H1 (cell line): ENCODE measurements around the gene CENPF. TPM values are rescaled to one million over a fixed set of nuclear protein-coding genes. Genes with fewer than 3 reads are reported as not detected.

Experiments
- BRCA1 ChIP-seq: IDR thresholded peaks from 2 replicates; pipeline ENCODE4 v1.6.1; 2012; ENCODE audit warnings: low read depth, low read length, improper control_type of control experiment
- CHD2 ChIP-seq: IDR thresholded peaks from 2 replicates; pipeline ENCODE4 v1.6.1; 2012; ENCODE audit warnings: low read length, improper control_type of control experiment
- FOSL1 ChIP-seq: IDR thresholded peaks from 2 replicates; pipeline ENCODE4 v1.6.1; 2011; ENCODE audit warnings: mild to moderate bottlenecking, low read depth, low read length, moderate library complexity; ENCODE audit not compliant: insufficient read depth
- GABPA ChIP-seq: IDR thresholded peaks from 2 replicates; pipeline ENCODE4 v1.6.1; 2011; ENCODE audit warnings: mild to moderate bottlenecking, low read length, moderate library complexity, borderline replicate concordance; ENCODE audit not compliant: insufficient read depth
- TAF1 ChIP-seq: IDR thresholded peaks from 2 replicates; pipeline ENCODE4 v1.6.1; 2011; ENCODE audit warnings: mild to moderate bottlenecking, low read depth, low read length
- USF2 ChIP-seq: IDR thresholded peaks from 2 replicates; pipeline ENCODE4 v1.6.1; 2011; ENCODE audit warnings: low read length, improper control_type of control experiment
- polyA plus RNA-seq, 7 experiments: library from polyadenylated mRNA; depleted of rRNA in 3 of 7; stranded (reverse) in 5 of 7; unstranded in 2 of 7; fragments of >200 nt in 5 of 7; fragments of 200-250 nt in 2 of 7; gene quantifications; 1 replicate in 5 of 7; 2 replicates in 1 of 7; 4 replicates in 1 of 7; pipeline versions ENCODE4 v1.2.1 to v1.2.3, GENCODE V29; 2011 to 2013; ENCODE audit warnings: missing spikeins in 2 of 7, mixed read lengths in 2 of 7
- total RNA-seq: library from RNA; stranded (reverse); fragmentation: NEBNext Ultra II Directional; extraction: Animal tissue kit (Norgen Biotek cat#: 25700); gene quantifications from 2 replicates; pipeline ENCODE4 v1.2.1, GENCODE V29; 2021
- TF ChIP-seq, protein P1 (sequence below): fragments of 300-600 bp; sonication (generic); IDR thresholded peaks from 2 replicates; pipeline ENCODE4 v1.7.1; 2012; ENCODE audit warnings: low read length, moderate library complexity, mild to moderate bottlenecking, inconsistent platforms; ENCODE audit not compliant: insufficient replicate concordance

Gene CENPF
- total and polyA plus RNA-seq, 2 of the 8 experiments (the other 6 are each of a cell fraction or from before 2014, with no cell fraction given): 13.7 to 170 TPM

DNA sequence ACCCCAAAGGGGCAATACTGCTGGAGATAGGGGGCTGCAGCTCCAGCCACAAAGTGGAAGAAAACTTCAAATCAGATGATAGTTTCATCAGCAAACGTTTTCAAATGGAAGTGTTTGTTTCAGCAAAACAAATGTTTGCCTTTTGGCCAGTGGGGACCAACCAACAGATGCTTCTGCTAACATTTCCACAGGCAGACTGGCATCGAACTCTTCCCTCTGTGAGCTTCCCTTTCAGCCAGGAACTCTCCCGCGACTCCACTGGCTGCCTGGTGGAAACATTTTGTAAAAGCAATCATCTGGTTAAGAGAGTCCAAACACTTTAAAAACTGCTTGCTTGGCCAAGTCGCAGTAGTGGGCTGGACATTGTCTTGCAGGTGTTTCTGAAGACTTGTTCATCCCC lies 30.7 kb downstream of the CENPF start (continued):
- TF ChIP-seq, protein P1, sequence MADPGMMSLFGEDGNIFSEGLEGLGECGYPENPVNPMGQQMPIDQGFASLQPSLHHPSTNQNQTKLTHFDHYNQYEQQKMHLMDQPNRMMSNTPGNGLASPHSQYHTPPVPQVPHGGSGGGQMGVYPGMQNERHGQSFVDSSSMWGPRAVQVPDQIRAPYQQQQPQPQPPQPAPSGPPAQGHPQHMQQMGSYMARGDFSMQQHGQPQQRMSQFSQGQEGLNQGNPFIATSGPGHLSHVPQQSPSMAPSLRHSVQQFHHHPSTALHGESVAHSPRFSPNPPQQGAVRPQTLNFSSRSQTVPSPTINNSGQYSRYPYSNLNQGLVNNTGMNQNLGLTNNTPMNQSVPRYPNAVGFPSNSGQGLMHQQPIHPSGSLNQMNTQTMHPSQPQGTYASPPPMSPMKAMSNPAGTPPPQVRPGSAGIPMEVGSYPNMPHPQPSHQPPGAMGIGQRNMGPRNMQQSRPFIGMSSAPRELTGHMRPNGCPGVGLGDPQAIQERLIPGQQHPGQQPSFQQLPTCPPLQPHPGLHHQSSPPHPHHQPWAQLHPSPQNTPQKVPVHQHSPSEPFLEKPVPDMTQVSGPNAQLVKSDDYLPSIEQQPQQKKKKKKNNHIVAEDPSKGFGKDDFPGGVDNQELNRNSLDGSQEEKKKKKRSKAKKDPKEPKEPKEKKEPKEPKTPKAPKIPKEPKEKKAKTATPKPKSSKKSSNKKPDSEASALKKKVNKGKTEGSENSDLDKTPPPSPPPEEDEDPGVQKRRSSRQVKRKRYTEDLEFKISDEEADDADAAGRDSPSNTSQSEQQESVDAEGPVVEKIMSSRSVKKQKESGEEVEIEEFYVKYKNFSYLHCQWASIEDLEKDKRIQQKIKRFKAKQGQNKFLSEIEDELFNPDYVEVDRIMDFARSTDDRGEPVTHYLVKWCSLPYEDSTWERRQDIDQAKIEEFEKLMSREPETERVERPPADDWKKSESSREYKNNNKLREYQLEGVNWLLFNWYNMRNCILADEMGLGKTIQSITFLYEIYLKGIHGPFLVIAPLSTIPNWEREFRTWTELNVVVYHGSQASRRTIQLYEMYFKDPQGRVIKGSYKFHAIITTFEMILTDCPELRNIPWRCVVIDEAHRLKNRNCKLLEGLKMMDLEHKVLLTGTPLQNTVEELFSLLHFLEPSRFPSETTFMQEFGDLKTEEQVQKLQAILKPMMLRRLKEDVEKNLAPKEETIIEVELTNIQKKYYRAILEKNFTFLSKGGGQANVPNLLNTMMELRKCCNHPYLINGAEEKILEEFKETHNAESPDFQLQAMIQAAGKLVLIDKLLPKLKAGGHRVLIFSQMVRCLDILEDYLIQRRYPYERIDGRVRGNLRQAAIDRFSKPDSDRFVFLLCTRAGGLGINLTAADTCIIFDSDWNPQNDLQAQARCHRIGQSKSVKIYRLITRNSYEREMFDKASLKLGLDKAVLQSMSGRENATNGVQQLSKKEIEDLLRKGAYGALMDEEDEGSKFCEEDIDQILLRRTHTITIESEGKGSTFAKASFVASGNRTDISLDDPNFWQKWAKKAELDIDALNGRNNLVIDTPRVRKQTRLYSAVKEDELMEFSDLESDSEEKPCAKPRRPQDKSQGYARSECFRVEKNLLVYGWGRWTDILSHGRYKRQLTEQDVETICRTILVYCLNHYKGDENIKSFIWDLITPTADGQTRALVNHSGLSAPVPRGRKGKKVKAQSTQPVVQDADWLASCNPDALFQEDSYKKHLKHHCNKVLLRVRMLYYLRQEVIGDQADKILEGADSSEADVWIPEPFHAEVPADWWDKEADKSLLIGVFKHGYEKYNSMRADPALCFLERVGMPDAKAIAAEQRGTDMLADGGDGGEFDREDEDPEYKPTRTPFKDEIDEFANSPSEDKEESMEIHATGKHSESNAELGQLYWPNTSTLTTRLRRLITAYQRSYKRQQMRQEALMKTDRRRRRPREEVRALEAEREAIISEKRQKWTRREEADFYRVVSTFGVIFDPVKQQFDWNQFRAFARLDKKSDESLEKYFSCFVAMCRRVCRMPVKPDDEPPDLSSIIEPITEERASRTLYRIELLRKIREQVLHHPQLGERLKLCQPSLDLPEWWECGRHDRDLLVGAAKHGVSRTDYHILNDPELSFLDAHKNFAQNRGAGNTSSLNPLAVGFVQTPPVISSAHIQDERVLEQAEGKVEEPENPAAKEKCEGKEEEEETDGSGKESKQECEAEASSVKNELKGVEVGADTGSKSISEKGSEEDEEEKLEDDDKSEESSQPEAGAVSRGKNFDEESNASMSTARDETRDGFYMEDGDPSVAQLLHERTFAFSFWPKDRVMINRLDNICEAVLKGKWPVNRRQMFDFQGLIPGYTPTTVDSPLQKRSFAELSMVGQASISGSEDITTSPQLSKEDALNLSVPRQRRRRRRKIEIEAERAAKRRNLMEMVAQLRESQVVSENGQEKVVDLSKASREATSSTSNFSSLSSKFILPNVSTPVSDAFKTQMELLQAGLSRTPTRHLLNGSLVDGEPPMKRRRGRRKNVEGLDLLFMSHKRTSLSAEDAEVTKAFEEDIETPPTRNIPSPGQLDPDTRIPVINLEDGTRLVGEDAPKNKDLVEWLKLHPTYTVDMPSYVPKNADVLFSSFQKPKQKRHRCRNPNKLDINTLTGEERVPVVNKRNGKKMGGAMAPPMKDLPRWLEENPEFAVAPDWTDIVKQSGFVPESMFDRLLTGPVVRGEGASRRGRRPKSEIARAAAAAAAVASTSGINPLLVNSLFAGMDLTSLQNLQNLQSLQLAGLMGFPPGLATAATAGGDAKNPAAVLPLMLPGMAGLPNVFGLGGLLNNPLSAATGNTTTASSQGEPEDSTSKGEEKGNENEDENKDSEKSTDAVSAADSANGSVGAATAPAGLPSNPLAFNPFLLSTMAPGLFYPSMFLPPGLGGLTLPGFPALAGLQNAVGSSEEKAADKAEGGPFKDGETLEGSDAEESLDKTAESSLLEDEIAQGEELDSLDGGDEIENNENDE: no peak
- no peak for TF ChIP-seq GABPA
- no peak for TF ChIP-seq USF2
- no peak for TF ChIP-seq BRCA1
- no peak for TF ChIP-seq TAF1
- TF ChIP-seq FOSL1: no peak
- TF ChIP-seq CHD2: no peak
